T-helper 2 cell treated with Interferon-gamma antibody and Interleukin-4, amounts not matched to agents 5 μg/mL and 100 μg/mL, for 36 hours (primary cell): Measurements from ENCODE around the gene AHNAK2.

ENCODE experiments used
- DNase-seq: peaks from one replicate; pipeline ENCODE4 v3.0.0; 2021; ENCODE audit warnings: low spot score
- H3K27ac Mint-ChIP-seq: one replicate; pipeline ENCODE4 v1.8.0; 2021; ENCODE audit warnings: mild to moderate bottlenecking, mixed read lengths
- H3K27me3 Mint-ChIP-seq: one replicate; pipeline ENCODE4 v1.8.0; 2021; ENCODE audit warnings: low read depth, mixed read lengths
- H3K36me3 Mint-ChIP-seq: one replicate; pipeline ENCODE4 v1.8.0; 2021; ENCODE audit warnings: low read depth, mixed read lengths
- H3K4me1 Mint-ChIP-seq: one replicate; pipeline ENCODE4 v1.8.0; 2021; ENCODE audit warnings: low read depth, mixed read lengths
- H3K4me3 Mint-ChIP-seq: one replicate; pipeline ENCODE4 v1.8.0; 2022; ENCODE audit warnings: mild to moderate bottlenecking, moderate library complexity, mixed read lengths
- H3K9me3 Mint-ChIP-seq: one replicate; pipeline ENCODE4 v1.8.0; 2021; ENCODE audit warnings: mixed read lengths

AHNAK2 gene

DNA sequence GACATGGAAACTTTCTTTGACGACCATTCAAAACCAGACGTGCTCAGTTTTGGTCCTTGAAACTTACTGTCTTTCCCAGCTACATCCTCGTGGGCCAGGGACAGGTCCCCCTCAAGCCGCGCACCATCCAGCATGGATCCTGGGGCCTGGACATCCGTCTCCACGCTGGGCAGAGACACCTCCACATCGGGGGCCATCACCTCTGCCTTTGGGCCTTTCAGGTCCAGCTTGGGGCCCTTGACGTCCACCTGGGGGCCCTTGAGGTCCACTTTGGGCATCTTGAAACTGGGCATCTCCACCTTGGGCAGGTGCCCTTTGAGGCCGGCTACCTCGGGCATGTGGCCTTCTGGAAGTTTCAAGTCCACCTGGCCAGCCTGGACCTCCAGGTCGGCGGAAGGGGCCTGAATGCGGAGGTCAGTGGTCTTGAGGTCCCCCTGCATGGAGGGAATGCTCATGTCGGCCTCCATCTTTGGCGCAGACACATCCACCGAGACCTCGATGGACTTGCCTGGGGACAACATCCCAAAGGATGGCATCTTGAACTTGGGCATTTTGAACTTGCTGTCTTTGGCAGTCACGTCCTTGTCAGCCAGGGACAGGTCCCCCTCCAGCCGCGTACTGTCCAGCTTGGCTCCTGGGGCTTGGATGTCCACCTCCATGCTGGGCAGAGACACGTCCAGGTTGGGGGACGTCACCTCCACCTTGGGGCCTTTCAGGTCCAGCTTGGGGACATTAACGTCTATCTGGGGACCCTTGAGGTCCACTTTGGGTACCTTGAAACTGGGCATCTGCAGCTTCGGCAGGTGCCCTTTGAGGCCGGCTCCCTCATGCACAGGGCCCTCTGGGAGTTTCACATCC, 36.4 kb downstream of the AHNAK2 start:
- DNase-seq: no peak
- H3K9me3 Mint-ChIP-seq: no peaks in the 10 kb centered on the region
- peaks cover 15% of the 10 kb centered on the region for H3K27me3 Mint-ChIP-seq
- H3K27ac Mint-ChIP-seq: no peak overlapping the region
- no peaks in the 10 kb centered on the region for H3K36me3 Mint-ChIP-seq
- H3K4me1 Mint-ChIP-seq: no peaks in the 10 kb centered on the region
- H3K4me3 Mint-ChIP-seq: no peak overlapping the region

DNA sequence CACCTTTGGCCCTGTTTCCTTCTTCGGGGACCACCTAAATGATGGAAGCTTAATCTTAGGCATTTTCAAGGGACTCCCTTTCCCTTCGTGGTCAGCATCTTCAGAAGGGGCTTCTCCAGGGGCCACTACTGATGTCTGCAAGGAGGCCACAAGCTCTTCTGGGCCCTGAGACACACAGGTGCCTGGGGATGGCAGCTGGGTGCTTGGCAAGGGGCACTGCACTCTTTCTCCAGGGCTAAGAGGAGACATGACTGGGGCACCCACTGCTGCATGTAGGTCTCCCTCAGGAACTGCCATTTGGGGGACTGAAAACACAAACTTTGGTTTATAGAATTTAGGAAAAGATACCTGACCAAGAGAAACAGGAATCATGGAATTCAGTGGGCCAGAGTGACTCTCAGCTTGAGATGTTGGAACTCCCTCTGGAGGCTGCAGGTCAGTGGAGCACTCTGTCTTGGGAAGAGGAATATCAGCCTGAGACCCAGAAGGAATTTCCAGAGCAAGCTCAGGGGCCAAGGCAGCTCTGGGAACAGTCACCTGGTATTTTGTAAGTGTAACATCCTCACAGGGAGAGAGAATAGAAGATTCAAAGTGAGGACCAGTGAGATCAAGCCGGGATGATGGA, 37.5 kb downstream of the AHNAK2 start:
- Mint-ChIP-seq H3K4me1 (no peaks in the 10 kb centered on the region), H3K36me3 (no peaks in the 10 kb centered on the region), H3K4me3 (no peak overlapping the region), H3K27me3 (peaks cover 18% of the 10 kb centered on the region), H3K9me3 (no peaks in the 10 kb centered on the region), H3K27ac (no peak overlapping the region)
- no peak for DNase-seq

DNA sequence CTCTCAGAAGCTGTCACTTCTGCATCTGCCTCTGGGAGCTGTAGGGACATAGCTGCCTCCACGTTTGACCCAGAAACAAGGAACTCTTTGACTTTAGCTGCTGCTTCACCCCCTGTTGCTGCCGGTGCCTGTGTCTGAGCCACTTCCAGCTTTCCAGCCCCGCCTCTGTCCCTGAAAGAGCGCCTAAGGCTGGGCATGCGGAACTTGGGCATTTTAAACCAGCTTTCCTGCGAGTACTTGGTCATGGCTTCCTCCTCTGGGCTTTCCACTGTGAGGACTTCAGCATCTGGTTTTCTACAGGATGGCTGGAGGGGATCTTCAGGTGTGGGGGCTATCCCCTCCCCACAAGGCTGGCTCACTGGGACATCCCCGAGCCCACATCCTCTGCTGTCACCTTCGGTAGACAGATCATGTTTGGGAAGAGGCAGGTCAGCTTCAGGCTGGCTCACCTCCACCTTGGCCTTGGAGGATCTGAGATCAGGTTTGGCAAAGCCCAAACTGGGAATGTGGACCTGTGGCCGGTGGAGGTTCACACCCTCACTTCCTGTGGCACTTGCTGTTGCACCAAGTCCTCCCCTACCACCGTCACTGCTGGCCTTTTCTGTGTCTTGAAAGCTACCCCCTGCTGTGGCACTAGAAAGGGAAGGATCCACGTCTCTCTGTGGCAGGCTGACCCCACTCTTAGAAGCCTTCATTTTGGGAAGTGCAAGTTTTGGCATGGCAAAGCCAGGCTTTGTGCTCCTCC, 38.3 kb downstream of the AHNAK2 start:
- Mint-ChIP-seq H3K4me1 (no peaks in the 10 kb centered on the region), H3K27ac (no peak overlapping the region)

DNA sequence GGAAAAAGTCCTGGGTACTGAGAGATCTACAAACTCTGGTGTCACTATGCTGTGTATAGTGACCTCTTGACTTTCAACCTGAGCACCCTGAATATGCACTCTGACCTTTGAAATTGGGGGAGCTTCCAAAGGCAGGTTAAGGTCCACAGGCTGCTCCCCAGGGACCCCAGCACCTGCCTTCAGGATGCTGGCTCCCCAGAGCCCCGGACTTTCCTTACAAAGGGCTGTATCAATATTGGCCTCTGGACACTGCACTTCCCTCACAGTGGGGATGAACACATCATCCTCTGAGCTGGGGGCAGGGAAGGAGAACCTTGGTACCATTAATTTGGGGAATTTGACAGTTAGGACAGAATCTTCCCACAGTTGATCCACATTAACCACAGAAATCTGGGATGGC, 39.2 kb downstream of the AHNAK2 start:
- peaks cover 2% of the 10 kb centered on the region for H3K4me1 Mint-ChIP-seq
- no peak overlapping the region for H3K27ac Mint-ChIP-seq
- no peak overlapping the region for H3K4me3 Mint-ChIP-seq
- peaks cover 29% of the 10 kb centered on the region for H3K27me3 Mint-ChIP-seq
- DNase-seq: no peak
- no peaks in the 10 kb centered on the region for H3K9me3 Mint-ChIP-seq
- no peaks in the 10 kb centered on the region for H3K36me3 Mint-ChIP-seq

More for the DNA sequence above, 38.3 kb downstream of the AHNAK2 start:
- no peaks in the 10 kb centered on the region for H3K36me3 Mint-ChIP-seq
- H3K9me3 Mint-ChIP-seq: no peaks in the 10 kb centered on the region
- DNase-seq: no peak
- H3K27me3 Mint-ChIP-seq: peaks cover 23% of the 10 kb centered on the region
- H3K4me3 Mint-ChIP-seq: no peak overlapping the region

DNA sequence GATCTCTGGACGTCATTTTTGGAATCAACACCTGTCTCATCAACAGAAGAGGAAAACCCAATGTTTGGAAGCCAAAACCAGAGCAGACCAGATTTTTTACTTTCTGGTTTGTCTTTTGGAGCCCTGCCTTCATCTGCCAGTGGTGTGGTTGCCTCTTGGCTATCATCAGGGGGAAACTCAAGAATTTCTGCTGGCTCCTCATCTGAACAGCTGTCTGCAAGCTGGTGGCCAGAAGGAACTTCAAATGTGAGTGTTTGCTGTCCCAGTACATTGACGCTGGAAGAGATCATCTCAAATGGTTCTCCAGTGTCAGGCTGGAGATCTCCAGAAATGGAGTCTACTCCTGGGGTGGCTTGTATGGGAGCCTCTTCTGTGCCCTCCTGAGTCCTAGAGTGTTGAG, 39.7 kb downstream of the AHNAK2 start:
- peaks cover 2% of the 10 kb centered on the region for H3K4me1 Mint-ChIP-seq
- H3K27ac Mint-ChIP-seq: no peak overlapping the region
- no peak for DNase-seq
- H3K4me3 Mint-ChIP-seq: no peak overlapping the region
- peaks cover 29% of the 10 kb centered on the region for H3K27me3 Mint-ChIP-seq
- no peaks in the 10 kb centered on the region for H3K36me3 Mint-ChIP-seq
- H3K9me3 Mint-ChIP-seq: no peaks in the 10 kb centered on the region

DNA sequence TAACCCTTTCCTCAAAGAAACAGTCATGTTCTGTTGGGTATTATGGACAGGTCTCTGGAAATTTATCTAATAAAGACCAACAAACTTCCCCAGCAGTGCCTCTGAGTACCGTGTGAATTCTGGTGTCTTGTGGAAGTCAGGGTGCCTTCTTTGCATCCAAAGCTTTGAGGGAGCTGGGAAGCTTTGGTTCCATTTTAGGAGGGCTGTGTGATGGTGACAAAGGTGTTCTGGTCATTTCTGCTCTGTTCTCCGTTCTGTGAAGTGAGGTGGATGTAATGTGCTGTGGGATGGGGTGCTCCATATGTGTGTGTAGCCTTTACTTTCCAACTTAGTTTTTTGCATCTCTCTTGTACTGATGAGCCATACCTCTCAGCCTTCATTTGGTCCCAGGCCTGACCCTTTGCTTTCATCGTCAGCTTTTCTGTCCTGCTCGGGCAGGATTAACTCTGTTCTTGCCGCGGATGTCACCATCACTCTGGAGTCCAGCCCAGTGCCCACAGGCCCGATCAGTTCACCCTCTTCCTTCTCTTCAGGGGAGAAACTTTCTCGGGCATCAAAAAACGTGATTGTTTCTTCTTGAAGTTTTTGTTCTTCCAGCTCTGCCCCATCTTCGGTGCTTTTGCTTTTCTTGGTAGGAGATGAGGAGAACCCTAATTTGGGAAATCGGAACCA, 40.3 kb downstream of the AHNAK2 start:
- peaks cover 29% of the 10 kb centered on the region for H3K27me3 Mint-ChIP-seq
- H3K27ac Mint-ChIP-seq: no peak overlapping the region
- H3K9me3 Mint-ChIP-seq: no peaks in the 10 kb centered on the region
- H3K4me1 Mint-ChIP-seq: peaks cover 2% of the 10 kb centered on the region
- no peak for DNase-seq
- H3K4me3 Mint-ChIP-seq: no peak overlapping the region
- H3K36me3 Mint-ChIP-seq: no peaks in the 10 kb centered on the region

DNA sequence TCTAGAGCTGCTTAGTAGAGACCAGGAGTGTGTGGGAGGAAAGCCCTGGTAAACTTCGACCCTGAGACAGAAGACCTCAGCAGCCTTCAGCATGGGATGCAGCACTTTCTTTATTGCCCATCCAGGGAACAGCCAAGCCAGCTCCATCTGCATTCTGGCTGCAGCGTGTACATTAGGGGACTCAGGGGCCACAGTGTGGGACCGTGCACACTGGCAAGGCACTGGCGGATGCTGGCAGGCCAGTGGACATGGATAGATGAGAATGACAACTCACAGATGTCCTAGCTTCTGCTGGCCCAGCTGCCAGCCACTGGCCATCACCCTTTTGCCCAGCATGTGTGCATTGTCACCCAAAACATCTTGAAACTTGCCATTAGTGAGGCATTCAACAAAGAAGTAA, 41.0 kb downstream of the AHNAK2 start:
- Mint-ChIP-seq H3K27ac (no peak overlapping the region), H3K4me3 (no peak overlapping the region), H3K27me3 (peaks cover 29% of the 10 kb centered on the region)

DNA sequence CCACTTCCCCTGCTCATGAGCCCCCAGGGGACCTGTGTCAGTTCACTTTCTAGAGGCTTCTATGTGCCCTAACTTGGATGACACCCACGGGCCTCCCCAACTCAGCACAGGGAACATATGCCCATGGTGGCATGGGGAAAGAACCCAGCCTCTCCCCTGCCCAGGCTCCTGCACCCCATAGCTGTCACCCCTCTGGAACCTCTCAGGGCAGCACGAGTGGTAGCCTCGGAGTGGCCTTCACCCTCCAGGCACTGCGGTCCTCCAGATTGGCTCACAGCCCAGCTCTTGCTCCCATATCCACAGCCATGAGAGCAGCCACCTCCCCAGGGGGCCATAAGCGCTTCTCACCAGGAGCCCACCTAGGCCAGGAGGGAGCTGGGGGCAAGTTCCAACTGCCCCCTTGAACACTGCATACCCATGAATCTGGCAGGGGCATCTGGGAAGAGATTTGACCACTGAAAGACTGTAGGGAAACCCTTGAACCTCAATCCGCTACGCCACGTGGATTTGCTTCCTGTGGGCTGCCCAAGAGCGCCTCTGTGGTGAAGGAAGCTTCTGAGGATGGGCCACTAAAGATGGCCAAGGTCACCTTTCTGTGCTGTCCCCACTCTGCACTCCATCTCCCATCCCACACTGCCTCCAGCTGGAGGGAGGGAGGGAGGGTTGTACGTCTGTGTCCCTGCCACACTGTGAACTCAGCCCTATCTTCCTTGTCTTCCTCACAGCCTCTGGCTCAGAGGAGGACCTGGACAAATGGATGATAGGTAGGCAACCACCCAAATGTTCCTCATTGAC, 41.6 kb downstream of the AHNAK2 start:
- Mint-ChIP-seq H3K9me3 (no peaks in the 10 kb centered on the region), H3K36me3 (no peaks in the 10 kb centered on the region), H3K27me3 (peaks cover 29% of the 10 kb centered on the region), H3K4me1 (peaks cover 2% of the 10 kb centered on the region), H3K4me3 (no peak overlapping the region), H3K27ac (no peak overlapping the region)
- DNase-seq: no peak

More for the DNA sequence above, 41.0 kb downstream of the AHNAK2 start:
- Mint-ChIP-seq H3K36me3 (no peaks in the 10 kb centered on the region), H3K4me1 (peaks cover 2% of the 10 kb centered on the region), H3K9me3 (no peaks in the 10 kb centered on the region)
- DNase-seq: no peak

DNA sequence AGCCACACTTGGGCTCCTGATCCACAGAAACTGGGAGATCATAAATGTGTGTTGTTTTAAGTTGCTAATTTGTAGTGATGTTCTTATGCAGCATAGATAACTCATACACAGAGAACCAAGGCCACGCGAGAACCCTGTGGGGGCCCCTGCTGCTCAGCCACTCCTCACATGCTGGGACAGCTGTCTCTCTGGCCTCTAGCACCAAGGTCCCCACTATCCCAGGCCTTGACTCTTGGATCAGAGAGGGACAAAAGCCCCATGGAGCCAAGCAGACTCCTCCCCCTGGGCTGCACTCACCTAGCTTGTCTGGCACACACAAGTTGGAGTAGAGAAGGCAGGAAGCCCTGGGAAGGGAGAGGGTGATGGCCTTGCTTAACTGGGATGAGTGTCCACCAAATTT, 42.2 kb downstream of the AHNAK2 start:
- Mint-ChIP-seq H3K36me3 (no peaks in the 10 kb centered on the region), H3K27me3 (peaks cover 29% of the 10 kb centered on the region), H3K27ac (no peak overlapping the region)

DNA sequence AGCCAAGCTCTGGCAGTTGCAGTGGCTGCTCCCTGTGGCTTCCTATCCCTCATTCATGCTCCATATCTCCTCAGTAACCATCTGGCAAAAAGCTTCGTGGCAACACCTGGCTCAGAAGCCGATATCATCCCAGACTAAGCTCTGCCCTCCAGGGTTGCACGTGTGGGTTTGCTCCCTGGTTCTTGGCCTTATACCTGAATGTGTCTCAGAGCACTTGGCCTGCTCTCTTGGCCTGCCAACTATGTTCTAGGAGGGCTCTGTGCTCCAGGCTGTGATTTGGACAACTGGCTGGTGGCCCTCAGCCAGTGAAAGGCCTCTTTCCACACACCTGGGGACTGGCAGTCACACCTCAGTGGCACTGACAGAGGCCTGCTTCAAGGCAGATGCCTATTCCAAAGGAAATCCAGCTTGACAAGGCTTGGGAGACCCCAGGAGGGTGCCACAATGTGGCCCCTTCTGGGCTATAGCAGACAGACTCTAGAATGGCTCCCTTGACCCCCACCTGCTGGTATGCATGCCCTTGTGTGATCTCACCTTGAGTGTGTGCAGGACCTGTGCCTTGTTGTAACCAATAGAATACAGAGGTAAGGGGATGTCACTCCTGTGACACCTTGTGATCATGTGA, 43.0 kb downstream of the AHNAK2 start:
- no peak for DNase-seq
- Mint-ChIP-seq H3K4me3 (peak overlapping the region; percentile 72), H3K36me3 (no peaks in the 10 kb centered on the region), H3K27me3 (peaks cover 29% of the 10 kb centered on the region), H3K4me1 (peaks cover 2% of the 10 kb centered on the region), H3K9me3 (no peaks in the 10 kb centered on the region), H3K27ac (no peak overlapping the region)

More for the DNA sequence above, 42.2 kb downstream of the AHNAK2 start:
- no peak for DNase-seq
- Mint-ChIP-seq H3K4me3 (no peak overlapping the region), H3K4me1 (peaks cover 2% of the 10 kb centered on the region), H3K9me3 (no peaks in the 10 kb centered on the region)

DNA sequence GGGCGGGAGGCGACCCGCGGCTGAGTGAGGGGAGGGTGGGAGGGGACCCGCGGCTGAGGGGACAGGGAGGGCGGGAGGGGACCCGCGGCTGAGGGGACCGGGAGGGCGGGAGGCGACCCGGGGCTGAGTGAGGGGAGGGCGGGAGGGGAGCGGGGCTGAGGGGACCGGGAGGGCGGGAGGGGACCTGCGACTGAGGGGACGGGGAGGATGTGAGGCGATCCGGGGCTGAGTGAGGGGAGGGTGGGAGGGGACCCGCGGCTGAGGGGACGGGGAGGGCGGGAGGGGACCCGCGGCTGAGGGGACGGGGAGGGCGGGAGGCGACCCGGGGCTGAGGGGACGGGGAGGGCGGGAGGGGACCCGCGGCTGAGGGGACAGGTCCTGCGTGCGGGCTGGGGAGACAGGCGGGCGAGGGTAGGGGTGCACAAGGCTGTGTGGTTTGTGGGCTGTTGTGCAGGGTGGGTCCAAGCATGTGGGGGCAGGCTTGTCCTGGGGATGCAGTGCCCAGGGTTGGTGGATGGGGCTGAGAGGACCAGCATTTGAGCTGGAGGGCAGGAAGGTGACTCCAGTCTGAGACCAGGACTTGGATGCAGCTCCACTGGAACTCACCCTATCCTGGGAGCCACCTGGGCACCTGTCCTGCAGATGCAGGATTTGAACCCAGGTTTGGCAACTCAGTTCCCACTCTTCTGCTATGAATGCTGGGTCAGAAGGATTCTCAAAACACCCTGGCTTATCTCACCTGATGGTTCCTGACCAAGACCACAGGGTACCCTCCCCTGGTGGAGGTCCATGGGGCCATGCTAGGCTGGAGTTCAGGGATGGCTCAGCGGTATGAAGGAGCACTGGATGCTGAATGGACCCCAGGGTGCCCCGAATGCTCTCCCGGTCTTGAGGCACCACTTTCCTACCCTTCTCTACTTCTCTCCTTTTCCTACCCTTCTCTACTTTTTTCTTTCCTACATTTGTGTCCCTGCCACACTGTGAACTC, 44.1 kb downstream of the AHNAK2 start:
- H3K9me3 Mint-ChIP-seq: no peaks in the 10 kb centered on the region
- H3K27ac Mint-ChIP-seq: peak overlapping the region; percentile 55
- peaks cover 2% of the 10 kb centered on the region for H3K4me1 Mint-ChIP-seq
- DNase-seq: no peak
- H3K27me3 Mint-ChIP-seq: peaks cover 29% of the 10 kb centered on the region
- peak overlapping the region; percentile 72 for H3K4me3 Mint-ChIP-seq
- H3K36me3 Mint-ChIP-seq: no peaks in the 10 kb centered on the region
